DOHH2 (cell line): ENCODE measurements around the gene CHPF.

Experiments used
- H3F3A ChIP-seq: fragments of 200-600 bp; sonication (generic), shearing (Covaris generic); 2 replicates; pipeline ENCODE4 v1.6.0; 2016; ENCODE audit warnings: antibody characterized with exemption, mild to moderate bottlenecking; ENCODE audit not compliant: control insufficient read depth, insufficient read depth
- H3K27ac ChIP-seq: fragments of 200-600 bp; sonication (generic); 2 replicates; pipeline ENCODE4 v1.5.1; 2014; ENCODE audit warnings: low read depth, mild to moderate bottlenecking, low read length, moderate library complexity
- H3K27me3 ChIP-seq: fragments of 200-600 bp; sonication (generic); 2 replicates; pipeline ENCODE4 v1.6.1; 2014; ENCODE audit warnings: mild to moderate bottlenecking, low read length, mixed read lengths; ENCODE audit not compliant: control insufficient read depth
- H3K36me3 ChIP-seq: fragments of 200-600 bp; sonication (generic); 2 replicates; pipeline ENCODE4 v1.6.1; 2014; ENCODE audit warnings: mild to moderate bottlenecking, low read length, moderate library complexity, mixed read lengths; ENCODE audit not compliant: control insufficient read depth
- H3K4me1 ChIP-seq: fragments of 200-600 bp; sonication (generic); 2 replicates; pipeline ENCODE4 v1.6.1; 2014; ENCODE audit warnings: mild to moderate bottlenecking, low read length, mixed read lengths; ENCODE audit not compliant: control insufficient read depth
- H3K4me2 ChIP-seq: fragments of 200-600 bp; sonication (generic); 2 replicates; pipeline ENCODE4 v1.6.0; 2014; ENCODE audit warnings: mild to moderate bottlenecking, low read length, moderate library complexity
- H3K4me3 ChIP-seq: fragments of 200-600 bp; sonication (generic); 2 replicates; pipeline ENCODE4 v1.5.1; 2014; ENCODE audit warnings: mild to moderate bottlenecking, low read length, mixed read lengths
- H3K79me2 ChIP-seq: fragments of 200-600 bp; sonication (generic); 2 replicates; pipeline ENCODE4 v1.6.1; 2014; ENCODE audit warnings: mild to moderate bottlenecking, low read length, mixed read lengths; ENCODE audit not compliant: control insufficient read depth
- H3K9me2 ChIP-seq: fragments of 200-600 bp; sonication (generic); replicated peaks from 2 replicates; pipeline ENCODE4 v1.6.1; 2014; ENCODE audit warnings: mild to moderate bottlenecking, low read length, mixed read lengths; ENCODE audit not compliant: control insufficient read depth
- H3K9me3 ChIP-seq: fragments of 200-600 bp; sonication (generic); 2 replicates; pipeline ENCODE4 v1.6.1; 2014; ENCODE audit warnings: antibody characterized with exemption, low read length, mixed read lengths; ENCODE audit not compliant: control insufficient read depth, insufficient read depth
- H4K20me1 ChIP-seq: fragments of 200-600 bp; sonication (generic); 2 replicates; pipeline ENCODE4 v1.6.0; 2014; ENCODE audit warnings: low read depth, mild to moderate bottlenecking, antibody characterized with exemption, low read length, moderate library complexity; ENCODE audit not compliant: control insufficient read depth, insufficient read depth
- EZH2phosphoT487 ChIP-seq: fragments of 200-600 bp; sonication (generic); IDR thresholded peaks from 2 replicates; pipeline ENCODE4 v1.6.1; 2017; ENCODE audit warnings: borderline replicate concordance, mild to moderate bottlenecking, antibody characterized with exemption, low read length, moderate library complexity, mixed read lengths
- TF ChIP-seq, protein P1 (sequence below): fragments of 200-600 bp; sonication (generic); IDR thresholded peaks from one replicate; pipeline ENCODE4 v1.5.1; 2014; ENCODE audit warnings: antibody characterized with exemption, mild to moderate bottlenecking, low read depth, low read length; ENCODE audit not compliant: poor library complexity, severe bottlenecking

The CHPF gene

GRCh38 chr2:219547621-219548020 is 4.0 kb upstream of the CHPF start:
- Histone ChIP-seq H3K79me2 (no peaks in the 10 kb centered on the region; the same call in 1 of the 2 replicates), H3K9me2 (no peaks in the 10 kb centered on the region), H3K4me1 (peaks cover 7% of the 10 kb centered on the region), H3K36me3 (no peaks in the 10 kb centered on the region), H3K9me3 (no peaks in the 10 kb centered on the region), H3K27ac (no peak overlapping the region), H3K4me3 (no peak overlapping the region), H4K20me1 (no peaks in the 10 kb centered on the region), H3F3A (no peaks in the 10 kb centered on the region), H3K4me2 (no peak overlapping the region), H3K27me3 (peaks cover 15% of the 10 kb centered on the region; the same call in 1 of the 2 replicates)
- TF ChIP-seq, protein P1, sequence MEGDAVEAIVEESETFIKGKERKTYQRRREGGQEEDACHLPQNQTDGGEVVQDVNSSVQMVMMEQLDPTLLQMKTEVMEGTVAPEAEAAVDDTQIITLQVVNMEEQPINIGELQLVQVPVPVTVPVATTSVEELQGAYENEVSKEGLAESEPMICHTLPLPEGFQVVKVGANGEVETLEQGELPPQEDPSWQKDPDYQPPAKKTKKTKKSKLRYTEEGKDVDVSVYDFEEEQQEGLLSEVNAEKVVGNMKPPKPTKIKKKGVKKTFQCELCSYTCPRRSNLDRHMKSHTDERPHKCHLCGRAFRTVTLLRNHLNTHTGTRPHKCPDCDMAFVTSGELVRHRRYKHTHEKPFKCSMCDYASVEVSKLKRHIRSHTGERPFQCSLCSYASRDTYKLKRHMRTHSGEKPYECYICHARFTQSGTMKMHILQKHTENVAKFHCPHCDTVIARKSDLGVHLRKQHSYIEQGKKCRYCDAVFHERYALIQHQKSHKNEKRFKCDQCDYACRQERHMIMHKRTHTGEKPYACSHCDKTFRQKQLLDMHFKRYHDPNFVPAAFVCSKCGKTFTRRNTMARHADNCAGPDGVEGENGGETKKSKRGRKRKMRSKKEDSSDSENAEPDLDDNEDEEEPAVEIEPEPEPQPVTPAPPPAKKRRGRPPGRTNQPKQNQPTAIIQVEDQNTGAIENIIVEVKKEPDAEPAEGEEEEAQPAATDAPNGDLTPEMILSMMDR, result no peak
- TF ChIP-seq EZH2phosphoT487, result no peak

- TF ChIP-seq, protein P1, result no peak
- no peak for TF ChIP-seq EZH2phosphoT487
- H4K20me1 ChIP-seq, result peaks cover 4% of the 10 kb centered on the region
- H3K36me3 ChIP-seq, result peaks cover 6% of the 10 kb centered on the region
- H3K9me2 ChIP-seq, result no peaks in the 10 kb centered on the region
- H3K79me2 ChIP-seq, result peaks cover 8% of the 10 kb centered on the region
- no peak overlapping the region for H3K27ac ChIP-seq
- H3K4me1 ChIP-seq, result peaks cover 22% of the 10 kb centered on the region
- no peak overlapping the region for H3K4me2 ChIP-seq
- no peaks in the 10 kb centered on the region for H3K9me3 ChIP-seq
- no peaks in the 10 kb centered on the region for H3F3A ChIP-seq
- H3K27me3 ChIP-seq, result peaks cover 15% of the 10 kb centered on the region; the same call in 1 of the 2 replicates
- no peak overlapping the region for H3K4me3 ChIP-seq
These were observed 2.3 kb upstream of the CHPF start for GRCh38 chr2:219545943-219546352.

DNA sequence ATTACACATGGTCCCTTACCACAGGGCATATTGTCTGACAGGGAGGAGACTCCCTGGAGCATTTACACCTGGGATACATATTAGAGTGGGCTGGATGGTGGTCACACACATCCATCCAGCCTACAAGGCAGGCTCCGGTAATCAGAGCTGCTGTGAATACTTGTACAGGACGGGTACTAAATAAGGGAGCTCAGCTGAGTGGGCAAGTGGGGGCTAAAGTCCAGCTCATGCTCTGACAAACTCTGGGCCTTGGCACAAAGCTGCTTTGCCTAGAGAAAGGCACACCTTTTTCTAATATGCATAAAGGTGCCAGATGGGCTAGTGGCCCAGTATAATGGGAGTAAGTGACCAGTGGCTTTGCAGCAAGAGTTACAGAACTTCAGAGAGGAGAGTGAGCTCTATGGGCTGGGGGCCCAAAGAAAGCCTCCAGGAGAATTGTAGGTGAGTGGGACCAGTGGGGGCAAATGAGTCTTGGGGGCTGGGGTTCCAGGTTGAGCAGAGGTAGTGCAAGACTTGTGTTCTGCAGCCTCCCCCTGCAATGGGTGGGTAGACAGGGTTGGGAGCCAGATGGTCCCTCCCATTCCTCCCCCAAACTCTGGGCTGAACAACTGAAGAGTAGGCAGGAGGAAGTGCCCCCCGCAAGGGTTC is 1.8 kb upstream of the CHPF start:
- peaks cover 15% of the 10 kb centered on the region; the same call in 1 of the 2 replicates for H3K27me3 ChIP-seq
- peaks cover 9% of the 10 kb centered on the region for H3K36me3 ChIP-seq
- H3K9me2 ChIP-seq, result no peaks in the 10 kb centered on the region
- peaks cover 22% of the 10 kb centered on the region for H3K4me1 ChIP-seq
- H3K9me3 ChIP-seq, result no peaks in the 10 kb centered on the region
- no peak overlapping the region for H3K4me2 ChIP-seq
- H4K20me1 ChIP-seq, result peaks cover 6% of the 10 kb centered on the region
- H3K4me3 ChIP-seq, result no peak overlapping the region
- TF ChIP-seq EZH2phosphoT487, result no peak
- TF ChIP-seq, protein P1, result no peak
- peaks cover 8% of the 10 kb centered on the region for H3K79me2 ChIP-seq
- H3K27ac ChIP-seq, result no peak overlapping the region
- H3F3A ChIP-seq, result no peaks in the 10 kb centered on the region
